HEK293 (cell line): ENCODE measurements around the gene IFT122.

Experiments used
- KLF9 ChIP-seq: fragments of 450-650 bp; formaldehyde crosslinking; IDR thresholded peaks from 2 replicates; pipeline ENCODE4 v1.5.1; 2016; ENCODE audit warnings: missing biosample characterization, missing genetic modification characterization, low read depth
- PRDM1 ChIP-seq: fragments of 450-650 bp; formaldehyde crosslinking; IDR thresholded peaks from 2 replicates; pipeline ENCODE4; 2016; ENCODE audit warnings: missing biosample characterization, missing genetic modification characterization
- YY1 ChIP-seq: fragments of 450-650 bp; formaldehyde crosslinking; IDR thresholded peaks from 2 replicates; pipeline ENCODE4 v1.5.1; 2018; ENCODE audit warnings: missing biosample characterization, missing genetic modification characterization
- ZNF274 ChIP-seq, 2 experiments: fragments of 200-500 bp in 1 of 2; fragments of 450-650 bp in 1 of 2; sonication (Bioruptor generic) in 1 of 2; formaldehyde crosslinking in 1 of 2; IDR thresholded peaks; 2 replicates each; pipeline versions ENCODE4 v1.5.1 to v1.6.1; 2014 to 2016; ENCODE audit warnings: borderline replicate concordance in 1 of 2, inconsistent platforms in 1 of 2, low read length in 1 of 2, missing biosample characterization in 1 of 2, missing genetic modification characterization in 1 of 2
- ZNF302 ChIP-seq: fragments of 450-650 bp; formaldehyde crosslinking; IDR thresholded peaks from 2 replicates; pipeline ENCODE4 v1.5.1; 2016; ENCODE audit warnings: missing biosample characterization, missing genetic modification characterization, low read depth
- ZNF341 ChIP-seq: fragments of 450-650 bp; formaldehyde crosslinking; IDR thresholded peaks from 2 replicates; pipeline ENCODE4; 2016; ENCODE audit warnings: low read depth, missing biosample characterization, missing genetic modification characterization
- ZNF707 ChIP-seq: fragments of 450-650 bp; formaldehyde crosslinking; IDR thresholded peaks from 2 replicates; pipeline ENCODE4 v1.5.1; 2016; ENCODE audit warnings: missing biosample characterization, missing genetic modification characterization
- ZNF776 ChIP-seq: fragments of 450-650 bp; formaldehyde crosslinking; IDR thresholded peaks from 2 replicates; pipeline ENCODE4 v1.5.0; 2017; ENCODE audit warnings: missing biosample characterization, missing genetic modification characterization, borderline replicate concordance
- ZNF777 ChIP-seq: fragments of 450-650 bp; formaldehyde crosslinking; IDR thresholded peaks from 2 replicates; pipeline ENCODE4 v1.5.1; 2017; ENCODE audit warnings: missing biosample characterization, missing genetic modification characterization, borderline replicate concordance
- ZNF785 ChIP-seq: fragments of 450-650 bp; formaldehyde crosslinking; IDR thresholded peaks from 2 replicates; pipeline ENCODE4 v1.5.1; 2016; ENCODE audit warnings: missing biosample characterization, missing genetic modification characterization
- TF ChIP-seq, protein P1 (sequence below): fragments of 450-650 bp; formaldehyde crosslinking; IDR thresholded peaks from 2 replicates; pipeline ENCODE4 v1.5.1; 2016; ENCODE audit warnings: missing biosample characterization, missing genetic modification characterization
- TF ChIP-seq, protein P2 (sequence below): fragments of 450-650 bp; formaldehyde crosslinking; IDR thresholded peaks from 2 replicates; pipeline ENCODE4 v1.5.1; 2017; ENCODE audit warnings: missing biosample characterization, mild to moderate bottlenecking, missing genetic modification characterization, moderate library complexity
- TF ChIP-seq, protein P3 (sequence below): IDR thresholded peaks from 2 replicates; pipeline ENCODE4 v1.6.1; 2011; ENCODE audit warnings: mild to moderate bottlenecking, low read depth, low read length, borderline replicate concordance
- TF ChIP-seq, protein P4 (sequence below): fragments of 450-650 bp; formaldehyde crosslinking; IDR thresholded peaks from 2 replicates; pipeline ENCODE4 v1.5.1; 2016; ENCODE audit warnings: missing biosample characterization, missing genetic modification characterization

DNA sequence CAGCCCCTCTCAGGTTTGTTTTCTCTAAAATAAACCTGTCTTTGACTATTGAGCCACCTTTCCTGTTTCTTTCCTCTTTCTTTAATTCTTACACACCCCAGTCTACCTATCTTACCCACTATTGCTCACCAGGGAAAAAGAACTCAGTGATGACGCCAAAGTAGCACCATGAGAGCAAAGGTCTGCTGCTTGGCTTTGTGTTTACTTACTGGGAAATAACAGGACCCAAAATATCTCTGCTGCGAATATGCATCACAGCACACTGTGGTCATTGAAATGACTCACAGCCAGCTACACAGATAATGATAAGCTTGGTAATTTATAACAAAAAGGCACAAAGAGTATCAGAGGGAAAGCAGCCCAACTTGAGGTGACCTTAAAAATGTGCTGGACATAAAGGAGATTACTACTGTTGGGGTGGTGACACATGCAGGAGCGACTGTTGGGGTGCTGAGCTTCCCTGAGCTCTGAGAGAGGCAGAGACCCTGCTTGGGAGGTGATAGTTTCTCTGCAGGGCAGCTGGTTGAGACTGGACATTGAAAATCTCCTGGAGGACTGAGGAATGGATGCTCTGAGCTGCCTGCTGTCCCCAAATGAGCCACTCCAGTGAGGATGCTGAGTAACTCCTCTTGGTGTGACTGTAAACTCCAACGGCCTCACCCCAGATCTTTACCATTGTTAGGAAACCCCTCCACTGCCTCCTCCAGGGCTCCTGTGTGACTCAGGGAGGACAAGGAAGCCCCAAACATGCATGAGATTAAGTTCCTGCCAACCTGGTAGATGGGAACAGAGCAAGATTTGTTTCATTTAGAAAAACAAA lies 26.1 kb upstream of the IFT122 start:
- TF ChIP-seq, protein P1, sequence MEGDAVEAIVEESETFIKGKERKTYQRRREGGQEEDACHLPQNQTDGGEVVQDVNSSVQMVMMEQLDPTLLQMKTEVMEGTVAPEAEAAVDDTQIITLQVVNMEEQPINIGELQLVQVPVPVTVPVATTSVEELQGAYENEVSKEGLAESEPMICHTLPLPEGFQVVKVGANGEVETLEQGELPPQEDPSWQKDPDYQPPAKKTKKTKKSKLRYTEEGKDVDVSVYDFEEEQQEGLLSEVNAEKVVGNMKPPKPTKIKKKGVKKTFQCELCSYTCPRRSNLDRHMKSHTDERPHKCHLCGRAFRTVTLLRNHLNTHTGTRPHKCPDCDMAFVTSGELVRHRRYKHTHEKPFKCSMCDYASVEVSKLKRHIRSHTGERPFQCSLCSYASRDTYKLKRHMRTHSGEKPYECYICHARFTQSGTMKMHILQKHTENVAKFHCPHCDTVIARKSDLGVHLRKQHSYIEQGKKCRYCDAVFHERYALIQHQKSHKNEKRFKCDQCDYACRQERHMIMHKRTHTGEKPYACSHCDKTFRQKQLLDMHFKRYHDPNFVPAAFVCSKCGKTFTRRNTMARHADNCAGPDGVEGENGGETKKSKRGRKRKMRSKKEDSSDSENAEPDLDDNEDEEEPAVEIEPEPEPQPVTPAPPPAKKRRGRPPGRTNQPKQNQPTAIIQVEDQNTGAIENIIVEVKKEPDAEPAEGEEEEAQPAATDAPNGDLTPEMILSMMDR (tag by site-specific recombination), result no peak
- TF ChIP-seq ZNF776 (tag by site-specific recombination) (no peak), ZNF341 (tag by site-specific recombination) (no peak), PRDM1 (tag by site-specific recombination) (no peak), ZNF274 (IDR thresholded peaks at IDR 0.05; ENCODE audit: low read length) (no peak), ZNF274 (tag by site-specific recombination; IDR thresholded peaks at IDR 0.05; ENCODE audit: borderline replicate concordance) (no peak), KLF9 (tag by site-specific recombination) (no peak), ZNF785 (tag by site-specific recombination) (no peak), ZNF707 (tag by site-specific recombination) (no peak), ZNF302 (tag by site-specific recombination) (no peak), ZNF777 (no peak), YY1 (no peak)
- TF ChIP-seq, protein P2, sequence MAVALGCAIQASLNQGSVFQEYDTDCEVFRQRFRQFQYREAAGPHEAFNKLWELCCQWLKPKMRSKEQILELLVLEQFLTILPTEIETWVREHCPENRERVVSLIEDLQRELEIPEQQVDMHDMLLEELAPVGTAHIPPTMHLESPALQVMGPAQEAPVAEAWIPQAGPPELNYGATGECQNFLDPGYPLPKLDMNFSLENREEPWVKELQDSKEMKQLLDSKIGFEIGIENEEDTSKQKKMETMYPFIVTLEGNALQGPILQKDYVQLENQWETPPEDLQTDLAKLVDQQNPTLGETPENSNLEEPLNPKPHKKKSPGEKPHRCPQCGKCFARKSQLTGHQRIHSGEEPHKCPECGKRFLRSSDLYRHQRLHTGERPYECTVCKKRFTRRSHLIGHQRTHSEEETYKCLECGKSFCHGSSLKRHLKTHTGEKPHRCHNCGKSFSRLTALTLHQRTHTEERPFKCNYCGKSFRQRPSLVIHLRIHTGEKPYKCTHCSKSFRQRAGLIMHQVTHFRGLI (tag by site-specific recombination), result no peak
- TF ChIP-seq, protein P3, sequence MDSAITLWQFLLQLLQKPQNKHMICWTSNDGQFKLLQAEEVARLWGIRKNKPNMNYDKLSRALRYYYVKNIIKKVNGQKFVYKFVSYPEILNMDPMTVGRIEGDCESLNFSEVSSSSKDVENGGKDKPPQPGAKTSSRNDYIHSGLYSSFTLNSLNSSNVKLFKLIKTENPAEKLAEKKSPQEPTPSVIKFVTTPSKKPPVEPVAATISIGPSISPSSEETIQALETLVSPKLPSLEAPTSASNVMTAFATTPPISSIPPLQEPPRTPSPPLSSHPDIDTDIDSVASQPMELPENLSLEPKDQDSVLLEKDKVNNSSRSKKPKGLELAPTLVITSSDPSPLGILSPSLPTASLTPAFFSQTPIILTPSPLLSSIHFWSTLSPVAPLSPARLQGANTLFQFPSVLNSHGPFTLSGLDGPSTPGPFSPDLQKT, result no peak
- TF ChIP-seq, protein P4, sequence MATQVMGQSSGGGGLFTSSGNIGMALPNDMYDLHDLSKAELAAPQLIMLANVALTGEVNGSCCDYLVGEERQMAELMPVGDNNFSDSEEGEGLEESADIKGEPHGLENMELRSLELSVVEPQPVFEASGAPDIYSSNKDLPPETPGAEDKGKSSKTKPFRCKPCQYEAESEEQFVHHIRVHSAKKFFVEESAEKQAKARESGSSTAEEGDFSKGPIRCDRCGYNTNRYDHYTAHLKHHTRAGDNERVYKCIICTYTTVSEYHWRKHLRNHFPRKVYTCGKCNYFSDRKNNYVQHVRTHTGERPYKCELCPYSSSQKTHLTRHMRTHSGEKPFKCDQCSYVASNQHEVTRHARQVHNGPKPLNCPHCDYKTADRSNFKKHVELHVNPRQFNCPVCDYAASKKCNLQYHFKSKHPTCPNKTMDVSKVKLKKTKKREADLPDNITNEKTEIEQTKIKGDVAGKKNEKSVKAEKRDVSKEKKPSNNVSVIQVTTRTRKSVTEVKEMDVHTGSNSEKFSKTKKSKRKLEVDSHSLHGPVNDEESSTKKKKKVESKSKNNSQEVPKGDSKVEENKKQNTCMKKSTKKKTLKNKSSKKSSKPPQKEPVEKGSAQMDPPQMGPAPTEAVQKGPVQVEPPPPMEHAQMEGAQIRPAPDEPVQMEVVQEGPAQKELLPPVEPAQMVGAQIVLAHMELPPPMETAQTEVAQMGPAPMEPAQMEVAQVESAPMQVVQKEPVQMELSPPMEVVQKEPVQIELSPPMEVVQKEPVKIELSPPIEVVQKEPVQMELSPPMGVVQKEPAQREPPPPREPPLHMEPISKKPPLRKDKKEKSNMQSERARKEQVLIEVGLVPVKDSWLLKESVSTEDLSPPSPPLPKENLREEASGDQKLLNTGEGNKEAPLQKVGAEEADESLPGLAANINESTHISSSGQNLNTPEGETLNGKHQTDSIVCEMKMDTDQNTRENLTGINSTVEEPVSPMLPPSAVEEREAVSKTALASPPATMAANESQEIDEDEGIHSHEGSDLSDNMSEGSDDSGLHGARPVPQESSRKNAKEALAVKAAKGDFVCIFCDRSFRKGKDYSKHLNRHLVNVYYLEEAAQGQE, result no peak
